Stimulated activated naive B cell treated with anti-CD40 and anti-IgM and Interleukin-4, amounts not matched to agents 10 μg/mL and 1 μg/mL and 100 μg/mL, for 72 hours (primary cell): Measurements from ENCODE around the gene NBEAL2.
A peak's percentile ranks its signal among the peaks of the same experiment; 100 is the strongest.

Experiments used
- ATAC-seq, 2 donors: fragments of 150-1000 bp; cut with Tn5 transposase; replicated peaks; 2 replicates each; pipeline ENCODE4 v1.10.0; 2021; ENCODE audit warnings: moderate library complexity in 1 of 2
- DNase-seq: peaks from one replicate; pipeline ENCODE4 v3.0.0; 2021
- H3K27ac Mint-ChIP-seq: one replicate; pipeline ENCODE4 v1.8.0; 2022; ENCODE audit warnings: mild to moderate bottlenecking, mixed read lengths
- H3K27me3 Mint-ChIP-seq, 2 donors: one replicate each; pipeline ENCODE4 v1.8.0; 2022; ENCODE audit warnings: mixed read lengths in 2 of 2
- H3K36me3 Mint-ChIP-seq, 2 donors: one replicate each; pipeline ENCODE4 v1.8.0; 2022; ENCODE audit warnings: mixed read lengths in 2 of 2, mild to moderate bottlenecking in 1 of 2
- H3K4me1 Mint-ChIP-seq, 2 donors: one replicate each; pipeline ENCODE4 v1.8.0; 2022; ENCODE audit warnings: mixed read lengths in 2 of 2, mild to moderate bottlenecking in 1 of 2
- H3K4me3 Mint-ChIP-seq, 2 donors: one replicate each; pipeline ENCODE4 v1.8.0; 2022; ENCODE audit warnings: mild to moderate bottlenecking in 2 of 2, mixed read lengths in 2 of 2, moderate library complexity in 1 of 2
- H3K9me3 Mint-ChIP-seq, 2 donors: one replicate each; pipeline ENCODE4 v1.8.0; 2022; ENCODE audit warnings: mixed read lengths in 2 of 2, mild to moderate bottlenecking in 1 of 2

The NBEAL2 gene

DNA sequence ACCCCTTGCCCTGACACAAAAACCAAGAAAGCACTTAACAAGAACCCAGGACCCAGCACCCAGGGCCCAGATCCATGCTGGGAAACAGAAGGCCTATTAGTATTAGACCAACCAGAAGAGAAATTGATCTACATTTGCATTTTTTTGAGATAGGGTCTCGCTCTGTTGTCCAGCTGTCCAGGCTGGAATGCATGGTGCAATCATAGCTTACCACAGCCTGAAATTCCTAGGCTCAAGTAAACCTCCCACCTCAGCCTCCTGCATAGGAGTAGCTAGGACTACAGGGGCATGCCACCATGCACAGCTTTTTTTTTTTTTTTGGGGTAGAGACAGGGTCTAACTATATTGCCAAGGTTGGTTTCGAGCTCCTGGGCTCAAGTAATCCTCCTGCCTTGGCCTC is 29.3 kb upstream of the NBEAL2 start:
- H3K4me1 Mint-ChIP-seq, result peaks cover 75 to 97% of the 10 kb centered on the region in 2 donors
- H3K36me3 Mint-ChIP-seq, result peaks cover 35 to 63% of the 10 kb centered on the region in 2 donors
- no peaks in the 10 kb centered on the region for H3K9me3 Mint-ChIP-seq
- DNase-seq, result no peak
- peak overlapping the region; percentile 79 for H3K27ac Mint-ChIP-seq
- H3K27me3 Mint-ChIP-seq, result no peaks in the 10 kb centered on the region
- ATAC-seq, result no peak
- H3K4me3 Mint-ChIP-seq, result peak overlapping the region in 1 of 2 donors; percentile 59

DNA sequence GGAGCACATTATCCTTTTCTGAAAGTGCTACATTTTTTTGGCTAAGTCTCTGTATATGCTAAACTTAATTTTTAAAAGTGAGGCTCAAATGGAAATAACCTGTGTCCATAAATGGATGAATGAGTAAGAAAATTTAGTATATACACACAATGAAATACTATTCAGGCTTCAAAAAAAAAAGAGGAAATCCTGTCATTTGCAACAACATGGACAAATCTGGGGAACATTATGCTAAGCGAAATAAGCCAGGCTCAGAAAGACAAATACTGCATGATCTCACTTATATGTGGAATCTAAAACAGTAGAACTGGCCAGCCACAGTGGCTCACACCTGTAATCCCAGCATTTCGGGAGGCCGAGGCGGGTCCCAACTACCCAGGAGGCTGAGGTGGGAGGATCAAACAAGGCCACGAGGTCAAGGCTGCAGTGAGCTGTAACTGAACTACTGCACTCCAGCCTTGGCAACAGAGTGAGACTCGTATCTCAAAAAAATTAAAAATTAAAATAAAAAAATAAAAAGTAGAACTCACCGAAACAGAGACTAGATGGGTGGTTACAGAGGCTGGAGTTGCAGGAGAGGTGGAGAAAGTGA is 28.7 kb upstream of the NBEAL2 start:
- ATAC-seq, result no peak
- H3K36me3 Mint-ChIP-seq, result peaks cover 32 to 64% of the 10 kb centered on the region in 2 donors
- H3K27ac Mint-ChIP-seq, result no peak overlapping the region
- DNase-seq, result no peak
- peaks cover 78 to 97% of the 10 kb centered on the region in 2 donors for H3K4me1 Mint-ChIP-seq
- no peak overlapping the region for H3K4me3 Mint-ChIP-seq
- H3K9me3 Mint-ChIP-seq, result no peaks in the 10 kb centered on the region
- no peaks in the 10 kb centered on the region for H3K27me3 Mint-ChIP-seq

- Mint-ChIP-seq H3K36me3 (peaks cover 26 to 54% of the 10 kb centered on the region in 2 donors), H3K4me1 (peaks cover 72 to 95% of the 10 kb centered on the region in 2 donors), H3K4me3 (peak overlapping the region; percentile 43 to 45), H3K9me3 (no peaks in the 10 kb centered on the region), H3K27me3 (no peaks in the 10 kb centered on the region), H3K27ac (peak overlapping the region; percentile 95)
- ATAC-seq (no peak), DNase-seq (no peak)
Observed at GRCh38 chr3:46952813-46953212, 26.7 kb upstream of the NBEAL2 start.

GRCh38 chr3:46953234-46954010 is 26.0 kb upstream of the NBEAL2 start:
- Mint-ChIP-seq H3K27ac (peak overlapping the region; percentile 95), H3K36me3 (peaks cover 26 to 52% of the 10 kb centered on the region in 2 donors), H3K27me3 (no peaks in the 10 kb centered on the region), H3K9me3 (no peaks in the 10 kb centered on the region), H3K4me1 (peaks cover 70 to 95% of the 10 kb centered on the region in 2 donors), H3K4me3 (peak overlapping the region; percentile 68 to 75)
- DNase-seq (peak; percentile 76), ATAC-seq (peak; percentile 83 to 84)

GRCh38 chr3:46954178-46954577 is 25.3 kb upstream of the NBEAL2 start:
- Mint-ChIP-seq H3K4me3 (peak overlapping the region; percentile 68 to 75), H3K9me3 (no peaks in the 10 kb centered on the region), H3K4me1 (peaks cover 71 to 95% of the 10 kb centered on the region in 2 donors), H3K36me3 (peaks cover 28 to 54% of the 10 kb centered on the region in 2 donors), H3K27ac (peak overlapping the region; percentile 95), H3K27me3 (no peaks in the 10 kb centered on the region)
- ATAC-seq (peak; percentile 17 to 22), DNase-seq (no peak)

GRCh38 chr3:46955157-46955556 is 24.3 kb upstream of the NBEAL2 start:
- no peak for ATAC-seq
- Mint-ChIP-seq H3K4me1 (peaks cover 73 to 95% of the 10 kb centered on the region in 2 donors), H3K9me3 (no peaks in the 10 kb centered on the region), H3K27ac (peak overlapping the region; percentile 95), H3K36me3 (peaks cover 37 to 61% of the 10 kb centered on the region in 2 donors), H3K27me3 (no peaks in the 10 kb centered on the region), H3K4me3 (peak overlapping the region; percentile 36 to 75)
- no peak for DNase-seq

DNA sequence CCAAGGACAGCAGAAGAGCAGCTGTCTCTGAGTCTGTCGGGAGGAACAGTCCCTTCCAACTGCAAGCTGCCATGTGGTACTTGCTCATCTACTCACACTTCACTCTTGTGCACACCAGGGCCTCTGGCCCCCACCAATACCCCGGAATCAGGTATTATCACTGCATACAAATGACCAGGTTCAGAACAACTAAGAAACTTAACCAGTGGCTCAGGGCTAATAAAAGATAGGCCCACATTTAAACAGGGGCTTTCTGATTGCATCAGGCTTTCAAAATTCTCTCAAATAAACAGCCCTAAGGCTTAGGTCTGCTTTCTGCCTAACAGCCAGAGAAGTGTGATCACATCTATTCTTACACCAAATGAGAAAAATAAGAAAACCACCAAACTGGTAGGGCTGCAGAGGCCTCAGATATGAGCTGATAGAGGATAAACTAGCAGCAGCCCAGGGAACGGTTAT is 23.6 kb upstream of the NBEAL2 start:
- peaks cover 44 to 67% of the 10 kb centered on the region in 2 donors for H3K36me3 Mint-ChIP-seq
- peaks cover 79 to 95% of the 10 kb centered on the region in 2 donors for H3K4me1 Mint-ChIP-seq
- ATAC-seq, result no peak

DNA sequence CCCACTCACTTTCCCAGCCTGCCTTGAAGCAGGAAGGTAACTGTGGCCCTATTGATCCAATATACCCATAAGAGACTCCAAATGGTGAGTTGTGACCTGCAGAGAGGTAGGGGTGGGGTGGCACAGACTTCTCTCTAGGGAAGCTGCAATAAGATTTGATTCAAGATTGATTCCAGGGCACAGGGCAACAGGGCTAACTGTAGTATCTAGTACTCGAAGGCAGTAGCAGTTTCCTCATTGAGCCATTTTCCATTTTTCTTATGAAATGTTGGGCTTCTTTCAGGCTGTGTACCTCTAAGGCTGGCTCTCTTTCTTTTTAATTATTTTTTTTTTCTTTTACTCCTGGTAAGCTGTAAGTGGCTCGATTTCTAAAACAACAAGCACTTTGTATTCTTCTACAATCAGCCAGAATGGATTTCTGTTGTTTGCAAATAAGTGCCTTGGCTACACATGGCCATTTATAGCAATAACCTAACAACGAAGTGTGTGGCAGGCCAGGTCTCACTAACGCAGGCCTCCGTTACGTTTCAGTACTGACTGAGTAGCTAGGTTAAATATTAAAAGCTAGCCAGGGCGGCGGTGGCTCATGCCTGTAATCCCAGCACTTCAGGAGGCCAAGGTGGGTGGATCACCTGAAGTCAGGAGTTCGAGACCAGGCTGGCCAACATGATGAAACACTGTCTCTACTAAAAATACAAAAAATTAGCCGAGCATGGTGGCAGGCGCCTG is 22.2 kb upstream of the NBEAL2 start:
- H3K4me3 Mint-ChIP-seq, result peak overlapping the region in 1 of 2 donors; percentile 52
- H3K36me3 Mint-ChIP-seq, result peaks cover 45 to 66% of the 10 kb centered on the region in 2 donors
- H3K9me3 Mint-ChIP-seq, result no peaks in the 10 kb centered on the region
- H3K4me1 Mint-ChIP-seq, result peaks cover 81 to 98% of the 10 kb centered on the region in 2 donors
- H3K27ac Mint-ChIP-seq, result peak overlapping the region; percentile 95
- ATAC-seq (no peak), DNase-seq (no peak)
- no peaks in the 10 kb centered on the region for H3K27me3 Mint-ChIP-seq

More for the DNA sequence above, 23.6 kb upstream of the NBEAL2 start:
- Mint-ChIP-seq H3K4me3 (peak overlapping the region; percentile 47 to 64), H3K27me3 (no peaks in the 10 kb centered on the region), H3K27ac (peak overlapping the region; percentile 95), H3K9me3 (no peaks in the 10 kb centered on the region)
- no peak for DNase-seq

- ATAC-seq (no peak), DNase-seq (no peak)
- peak overlapping the region; percentile 90 for H3K27ac Mint-ChIP-seq
- H3K27me3 Mint-ChIP-seq, result no peaks in the 10 kb centered on the region
- H3K4me1 Mint-ChIP-seq, result peaks cover 79 to 97% of the 10 kb centered on the region in 2 donors
- peaks cover 0 to 2% of the 10 kb centered on the region in 2 donors for H3K9me3 Mint-ChIP-seq
- peak overlapping the region; percentile 71 to 76 for H3K4me3 Mint-ChIP-seq
- H3K36me3 Mint-ChIP-seq, result peaks cover 53 to 72% of the 10 kb centered on the region in 2 donors
Observed at GRCh38 chr3:46958467-46959160, 20.9 kb upstream of the NBEAL2 start.

GRCh38 chr3:46959161-46959511 is 20.3 kb upstream of the NBEAL2 start:
- DNase-seq, result no peak
- peak overlapping the region; percentile 71 to 76 for H3K4me3 Mint-ChIP-seq
- H3K27ac Mint-ChIP-seq, result peak overlapping the region; percentile 90
- H3K27me3 Mint-ChIP-seq, result no peaks in the 10 kb centered on the region
- peaks cover 0 to 2% of the 10 kb centered on the region in 2 donors for H3K9me3 Mint-ChIP-seq
- peak; percentile 62 to 63 for ATAC-seq
- H3K4me1 Mint-ChIP-seq, result peaks cover 74 to 92% of the 10 kb centered on the region in 2 donors
- H3K36me3 Mint-ChIP-seq, result peaks cover 53 to 72% of the 10 kb centered on the region in 2 donors

GRCh38 chr3:46960081-46960701 is 19.3 kb upstream of the NBEAL2 start:
- peaks cover 68 to 86% of the 10 kb centered on the region in 2 donors for H3K4me1 Mint-ChIP-seq
- ATAC-seq, result peak; percentile 74
- DNase-seq, result peak; percentile 37
- peaks cover 0 to 2% of the 10 kb centered on the region in 2 donors for H3K9me3 Mint-ChIP-seq
- H3K4me3 Mint-ChIP-seq, result peak overlapping the region; percentile 71 to 76
- H3K36me3 Mint-ChIP-seq, result peaks cover 54 to 70% of the 10 kb centered on the region in 2 donors
- no peaks in the 10 kb centered on the region for H3K27me3 Mint-ChIP-seq
- H3K27ac Mint-ChIP-seq, result peak overlapping the region; percentile 90

- Mint-ChIP-seq H3K27me3 (no peaks in the 10 kb centered on the region), H3K27ac (peak overlapping the region; percentile 90), H3K4me1 (peaks cover 68 to 86% of the 10 kb centered on the region in 2 donors), H3K36me3 (peaks cover 59 to 70% of the 10 kb centered on the region in 2 donors), H3K9me3 (peaks cover 0 to 2% of the 10 kb centered on the region in 2 donors), H3K4me3 (peak overlapping the region; percentile 71 to 76)
- DNase-seq, result no peak
- no peak for ATAC-seq
Observed at GRCh38 chr3:46960835-46961234, 18.6 kb upstream of the NBEAL2 start.

DNA sequence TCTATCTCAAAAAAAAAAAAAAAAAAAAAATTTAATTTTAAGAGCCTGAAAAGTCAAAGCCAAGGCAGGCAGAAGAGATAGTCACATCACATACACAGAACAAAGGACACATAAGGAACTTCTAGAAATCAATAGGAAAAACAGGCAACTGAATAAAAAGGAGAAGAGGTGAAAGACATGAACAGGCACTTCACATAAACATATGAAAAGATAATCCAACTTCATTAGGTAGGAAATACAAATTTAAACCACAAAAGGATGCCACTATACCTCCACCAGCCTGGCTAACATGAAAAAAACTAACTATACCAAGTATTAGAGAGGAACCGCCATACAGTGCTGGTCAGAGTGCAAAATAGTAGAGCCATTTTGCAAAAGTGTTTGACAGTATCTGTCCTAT is 17.0 kb upstream of the NBEAL2 start:
- Mint-ChIP-seq H3K36me3 (peaks cover 61 to 71% of the 10 kb centered on the region in 2 donors), H3K4me1 (peaks cover 70 to 86% of the 10 kb centered on the region in 2 donors), H3K4me3 (no peak overlapping the region), H3K27ac (no peak overlapping the region), H3K27me3 (no peaks in the 10 kb centered on the region), H3K9me3 (peaks cover 0 to 2% of the 10 kb centered on the region in 2 donors)
- no peak for DNase-seq
- no peak for ATAC-seq
